ENCODE results near the gene GLOD5. TPM values are rescaled to one million over a fixed set of nuclear protein-coding genes. Genes with fewer than 3 reads are reported as not detected.

GLOD5 gene
- total RNA-seq, 1 donor from 2014 or later = not detected

GRCh38 chrX:48747415-48748016 is 14.0 kb upstream of the GLOD5 start:
- H3K9me3 ChIP-seq (ENCODE audit: insufficient read depth, low read depth, low read length) = no peaks in the 10 kb centered on the region
- H3K27me3 Mint-ChIP-seq (ENCODE audit: low read depth, unreplicated experiment) = no peaks in the 10 kb centered on the region
- no peak overlapping the region for H2AFZ ChIP-seq (ENCODE audit: low read depth, low read length)
- DNase-seq (ENCODE audit: low read depth) (no peak), FAIRE-seq (no peak)
- no peak overlapping the region for H3K27ac ChIP-seq (ENCODE audit: low read depth, low read length)
- no peak overlapping the region for H3K9ac ChIP-seq (ENCODE audit: low read length)
- TF ChIP-seq EZH2 (IDR thresholded peaks at IDR 0.05; ENCODE audit: insufficient read depth, low read length) = no peak
- TF ChIP-seq, protein P1, sequence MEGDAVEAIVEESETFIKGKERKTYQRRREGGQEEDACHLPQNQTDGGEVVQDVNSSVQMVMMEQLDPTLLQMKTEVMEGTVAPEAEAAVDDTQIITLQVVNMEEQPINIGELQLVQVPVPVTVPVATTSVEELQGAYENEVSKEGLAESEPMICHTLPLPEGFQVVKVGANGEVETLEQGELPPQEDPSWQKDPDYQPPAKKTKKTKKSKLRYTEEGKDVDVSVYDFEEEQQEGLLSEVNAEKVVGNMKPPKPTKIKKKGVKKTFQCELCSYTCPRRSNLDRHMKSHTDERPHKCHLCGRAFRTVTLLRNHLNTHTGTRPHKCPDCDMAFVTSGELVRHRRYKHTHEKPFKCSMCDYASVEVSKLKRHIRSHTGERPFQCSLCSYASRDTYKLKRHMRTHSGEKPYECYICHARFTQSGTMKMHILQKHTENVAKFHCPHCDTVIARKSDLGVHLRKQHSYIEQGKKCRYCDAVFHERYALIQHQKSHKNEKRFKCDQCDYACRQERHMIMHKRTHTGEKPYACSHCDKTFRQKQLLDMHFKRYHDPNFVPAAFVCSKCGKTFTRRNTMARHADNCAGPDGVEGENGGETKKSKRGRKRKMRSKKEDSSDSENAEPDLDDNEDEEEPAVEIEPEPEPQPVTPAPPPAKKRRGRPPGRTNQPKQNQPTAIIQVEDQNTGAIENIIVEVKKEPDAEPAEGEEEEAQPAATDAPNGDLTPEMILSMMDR (IDR thresholded peaks at IDR 0.05; ENCODE audit: insufficient read depth, low read depth, low read length) = no peak
- H3K4me3 Mint-ChIP-seq (ENCODE audit: unreplicated experiment) = no peak overlapping the region
- H3K4me1 Mint-ChIP-seq (ENCODE audit: low read depth, unreplicated experiment) = no peaks in the 10 kb centered on the region
- H3K9me3 Mint-ChIP-seq (ENCODE audit: unreplicated experiment) = no peaks in the 10 kb centered on the region
- no peaks in the 10 kb centered on the region for H3K36me3 ChIP-seq (ENCODE audit: insufficient read depth, low read length)
- H3K4me1 ChIP-seq (ENCODE audit: insufficient read depth, low read length) = no peaks in the 10 kb centered on the region
- H3K79me2 ChIP-seq (ENCODE audit: insufficient read depth, low read length) = no peaks in the 10 kb centered on the region
- no peaks in the 10 kb centered on the region for H4K20me1 ChIP-seq (ENCODE audit: insufficient read depth, low read length)
- H3K27me3 ChIP-seq (ENCODE audit: insufficient read depth, low read length) = no peaks in the 10 kb centered on the region
- H3K27ac Mint-ChIP-seq (ENCODE audit: unreplicated experiment) = no peak overlapping the region
- H3K36me3 Mint-ChIP-seq (ENCODE audit: low read depth, unreplicated experiment) = no peaks in the 10 kb centered on the region
- H3K4me3 ChIP-seq (ENCODE audit: insufficient read depth, low read depth, low read length) = no peak overlapping the region
- H3K4me2 ChIP-seq (ENCODE audit: low read length) = no peak overlapping the region

- no peak overlapping the region for H3K4me2 ChIP-seq (ENCODE audit: low read length)
- DNase-seq (ENCODE audit: low read depth) (no peak), FAIRE-seq (no peak)
- no peak overlapping the region for H3K4me3 ChIP-seq (ENCODE audit: insufficient read depth, low read depth, low read length)
- no peak overlapping the region for H3K9ac ChIP-seq (ENCODE audit: low read length)
- no peak overlapping the region for H2AFZ ChIP-seq (ENCODE audit: low read depth, low read length)
- no peak overlapping the region for H3K27ac ChIP-seq (ENCODE audit: low read depth, low read length)
- Mint-ChIP-seq H3K4me1 (ENCODE audit: low read depth, unreplicated experiment) (peaks cover 2% of the 10 kb centered on the region), H3K27me3 (ENCODE audit: low read depth, unreplicated experiment) (no peaks in the 10 kb centered on the region), H3K9me3 (ENCODE audit: unreplicated experiment) (no peaks in the 10 kb centered on the region), H3K36me3 (ENCODE audit: low read depth, unreplicated experiment) (no peaks in the 10 kb centered on the region), H3K4me3 (ENCODE audit: unreplicated experiment) (no peak overlapping the region), H3K27ac (ENCODE audit: unreplicated experiment) (no peak overlapping the region)
- no peaks in the 10 kb centered on the region for H3K36me3 ChIP-seq (ENCODE audit: insufficient read depth, low read length)
- no peaks in the 10 kb centered on the region for H3K79me2 ChIP-seq (ENCODE audit: insufficient read depth, low read length)
- H3K4me1 ChIP-seq (ENCODE audit: insufficient read depth, low read length) = no peaks in the 10 kb centered on the region
- no peaks in the 10 kb centered on the region for H4K20me1 ChIP-seq (ENCODE audit: insufficient read depth, low read length)
- H3K27me3 ChIP-seq (ENCODE audit: insufficient read depth, low read length) = no peaks in the 10 kb centered on the region
- TF ChIP-seq, protein P1 (IDR thresholded peaks at IDR 0.05; ENCODE audit: insufficient read depth, low read depth, low read length) = no peak
- TF ChIP-seq EZH2 (IDR thresholded peaks at IDR 0.05; ENCODE audit: insufficient read depth, low read length) = no peak
- no peaks in the 10 kb centered on the region for H3K9me3 ChIP-seq (ENCODE audit: insufficient read depth, low read depth, low read length)
Measured at GRCh38 chrX:48749182-48749581, 12.4 kb upstream of the GLOD5 start.

GRCh38 chrX:48751343-48751742 is 10.2 kb upstream of the GLOD5 start:
- Histone ChIP-seq H4K20me1 (ENCODE audit: insufficient read depth, low read length) (no peaks in the 10 kb centered on the region), H3K9me3 (ENCODE audit: insufficient read depth, low read depth, low read length) (no peaks in the 10 kb centered on the region), H3K4me1 (ENCODE audit: insufficient read depth, low read length) (no peaks in the 10 kb centered on the region), H3K27ac (ENCODE audit: low read depth, low read length) (no peak overlapping the region), H3K79me2 (ENCODE audit: insufficient read depth, low read length) (no peaks in the 10 kb centered on the region), H3K4me2 (ENCODE audit: low read length) (no peak overlapping the region), H3K4me3 (ENCODE audit: insufficient read depth, low read depth, low read length) (no peak overlapping the region), H3K27me3 (ENCODE audit: insufficient read depth, low read length) (no peaks in the 10 kb centered on the region), H3K9ac (ENCODE audit: low read length) (no peak overlapping the region), H2AFZ (ENCODE audit: low read depth, low read length) (no peak overlapping the region), H3K36me3 (ENCODE audit: insufficient read depth, low read length) (no peaks in the 10 kb centered on the region)
- DNase-seq (ENCODE audit: low read depth) = no peak
- TF ChIP-seq EZH2 (IDR thresholded peaks at IDR 0.05; ENCODE audit: insufficient read depth, low read length) = no peak
- TF ChIP-seq, protein P1 (IDR thresholded peaks at IDR 0.05; ENCODE audit: insufficient read depth, low read depth, low read length) = no peak
- Mint-ChIP-seq H3K27me3 (ENCODE audit: low read depth, unreplicated experiment) (no peaks in the 10 kb centered on the region), H3K4me1 (ENCODE audit: low read depth, unreplicated experiment) (peaks cover 12% of the 10 kb centered on the region), H3K36me3 (ENCODE audit: low read depth, unreplicated experiment) (no peaks in the 10 kb centered on the region), H3K4me3 (ENCODE audit: unreplicated experiment) (no peak overlapping the region), H3K9me3 (ENCODE audit: unreplicated experiment) (no peaks in the 10 kb centered on the region), H3K27ac (ENCODE audit: unreplicated experiment) (no peak overlapping the region)
- FAIRE-seq = no peak
